Activated CD4-positive, alpha-beta T cell treated with anti-CD3 and anti-CD28 coated beads, Interleukin-2, amount 10 ng/mL, durations not matched to agents 7 days and 5 days (primary cell): Measurements from ENCODE around the gene ZNF200. TPM values are rescaled to one million over a fixed set of nuclear protein-coding genes. Genes with fewer than 3 reads are reported as not detected.

Experiments
- CTCF ChIA-PET: fragments of 350-600 bp; sonication (Branson Sonifier 250); formaldehyde crosslinking; loops from one replicate; lab custom pipeline; 2021; ENCODE audit warnings: antibody characterized with exemption; lab: Charles Lee
- POLR2A ChIA-PET: fragments of 350-600 bp; sonication (Branson Sonifier 250); formaldehyde crosslinking; loops from one replicate; lab custom pipeline; 2021; ENCODE audit warnings: antibody characterized with exemption; lab: Charles Lee
- DNase-seq: peaks from one replicate; pipeline ENCODE4 v3.0.0-alpha.2; 2020
- H3K27ac Mint-ChIP-seq: one replicate; pipeline ENCODE4 v1.8.0; 2021; ENCODE audit warnings: mild to moderate bottlenecking, moderate library complexity, mixed read lengths
- H3K27me3 Mint-ChIP-seq: one replicate; pipeline ENCODE4 v1.8.0; 2021; ENCODE audit warnings: mixed read lengths
- H3K36me3 Mint-ChIP-seq: one replicate; pipeline ENCODE4 v1.8.0; 2021; ENCODE audit warnings: low read depth, mixed read lengths
- H3K4me1 Mint-ChIP-seq: one replicate; pipeline ENCODE4 v1.8.0; 2021; ENCODE audit warnings: mixed read lengths
- H3K4me3 Mint-ChIP-seq: one replicate; pipeline ENCODE4 v1.8.0; 2021; ENCODE audit warnings: mild to moderate bottlenecking, moderate library complexity, mixed read lengths
- H3K9me3 Mint-ChIP-seq: one replicate; pipeline ENCODE4 v1.8.0; 2021; ENCODE audit warnings: mixed read lengths
- total RNA-seq, 2 experiments: library from RNA; stranded (reverse); gene quantifications; one replicate each; pipeline ENCODE4 v1.2.3, GENCODE V29; 2021

The ZNF200 gene
- total RNA-seq, 2 experiments from 2014 or later = 11.7 to 12.1 TPM

DNA sequence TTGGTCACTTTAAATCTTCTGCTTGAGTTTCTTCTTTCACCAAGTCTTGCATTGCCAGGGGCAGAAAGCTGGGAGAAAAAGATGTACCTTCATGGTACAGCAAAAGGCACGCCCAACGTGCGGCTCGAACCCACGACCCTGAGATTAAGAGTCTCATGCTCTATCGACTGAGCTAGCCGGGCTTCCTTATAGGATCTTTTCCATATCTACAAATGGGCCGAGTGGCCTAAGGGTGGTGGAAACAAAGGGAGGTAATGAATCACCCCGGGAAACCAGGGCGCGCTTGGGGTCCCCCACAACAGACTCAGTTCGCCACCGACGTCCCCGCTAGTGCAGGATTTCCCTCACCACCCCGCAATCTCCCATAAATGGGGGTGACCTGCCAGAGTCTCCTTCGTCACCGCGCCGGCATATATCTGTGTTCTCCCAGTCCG is 54.5 kb downstream of the ZNF200 start:
- no peak overlapping the region for H3K27ac Mint-ChIP-seq
- DNase-seq = no peak
- ChIA-PET CTCF (no interaction called here), POLR2A (no interaction called here)
- H3K27me3 Mint-ChIP-seq = peaks cover 84% of the 10 kb centered on the region
- H3K4me3 Mint-ChIP-seq = no peak overlapping the region
- peaks cover 17% of the 10 kb centered on the region for H3K4me1 Mint-ChIP-seq
- H3K36me3 Mint-ChIP-seq = peaks cover 10% of the 10 kb centered on the region
- peaks cover 9% of the 10 kb centered on the region for H3K9me3 Mint-ChIP-seq

DNA sequence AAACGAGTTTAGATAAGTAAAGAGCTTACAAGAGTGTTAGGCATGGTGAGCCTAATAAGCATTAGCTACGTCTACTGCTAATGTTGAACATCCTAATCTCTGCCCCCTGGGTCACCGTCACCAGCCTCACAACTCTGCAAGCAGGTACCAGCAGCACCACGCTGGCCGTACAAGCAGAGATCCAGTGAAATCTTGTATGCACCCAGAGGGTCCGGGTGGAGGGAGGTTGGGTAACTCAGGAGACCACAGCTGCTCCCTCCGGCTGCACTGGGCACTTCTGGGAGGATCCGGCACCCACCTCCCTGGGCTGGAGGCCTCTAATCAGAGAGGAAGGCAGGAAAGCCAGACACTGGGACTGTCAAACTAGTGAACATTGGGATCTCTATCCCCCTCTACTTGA is 55.3 kb downstream of the ZNF200 start:
- no peak for DNase-seq
- Mint-ChIP-seq H3K27ac (no peak overlapping the region), H3K9me3 (peaks cover 8% of the 10 kb centered on the region), H3K36me3 (peaks cover 10% of the 10 kb centered on the region), H3K4me1 (peaks cover 17% of the 10 kb centered on the region), H3K27me3 (peaks cover 89% of the 10 kb centered on the region), H3K4me3 (no peak overlapping the region)
- CTCF ChIA-PET = interaction anchor here (0.6 kb wide), 1 partner anchor 362 kb away, joined by 3 read pairs; no protein-coding TSS in a partner anchor
- POLR2A ChIA-PET = no interaction called here

DNA sequence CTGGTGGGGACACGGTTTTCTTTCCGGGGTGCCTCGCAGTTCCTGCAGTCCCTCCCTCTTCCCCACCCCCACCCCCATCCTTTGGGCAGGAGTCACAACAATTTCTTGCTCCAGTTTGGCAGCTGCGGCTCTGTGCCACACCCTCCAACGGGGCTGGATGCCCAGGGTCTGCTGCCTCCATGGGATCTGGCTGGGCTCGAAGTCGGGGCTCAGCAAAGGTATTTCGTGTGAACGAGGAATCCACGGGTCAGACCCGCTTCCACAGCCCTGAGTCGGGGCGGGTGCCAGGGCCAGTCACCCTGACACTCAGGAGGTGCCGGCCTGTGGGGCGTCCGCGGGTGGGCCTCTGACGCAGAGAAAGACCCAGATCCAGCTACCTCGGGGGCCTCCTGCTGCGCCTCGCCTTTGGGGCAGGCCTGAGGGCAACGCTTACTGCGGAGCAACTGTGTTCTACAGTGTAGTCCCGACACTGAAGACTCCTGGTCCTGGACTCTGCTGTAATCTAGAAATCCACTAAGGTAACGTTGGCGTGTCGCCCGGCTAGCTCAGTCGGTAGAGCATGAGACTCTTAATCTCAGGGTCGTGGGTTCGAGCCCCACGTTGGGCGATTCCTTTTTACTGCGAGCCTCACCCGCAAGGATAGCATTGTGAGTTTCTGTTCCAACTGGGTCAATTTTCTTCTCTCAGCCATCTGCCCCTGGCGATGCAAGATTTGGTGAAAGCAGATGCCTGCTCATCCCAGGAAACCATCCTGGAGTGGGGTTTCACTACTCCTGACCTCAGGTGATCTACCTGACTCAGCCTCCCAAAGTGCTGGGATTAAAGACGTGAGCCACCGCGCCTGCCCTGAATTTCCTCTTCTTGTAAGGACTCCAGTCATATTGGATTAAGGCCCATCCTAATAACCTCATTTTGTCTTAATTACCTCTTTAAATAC is 59.5 kb downstream of the ZNF200 start:
- DNase-seq = no peak
- Mint-ChIP-seq H3K4me1 (peaks cover 29% of the 10 kb centered on the region), H3K4me3 (no peak overlapping the region), H3K9me3 (no peaks in the 10 kb centered on the region), H3K27me3 (peaks cover 82% of the 10 kb centered on the region), H3K27ac (no peak overlapping the region), H3K36me3 (peaks cover 4% of the 10 kb centered on the region)
- CTCF ChIA-PET = interaction anchor here (1.0 kb wide), 1 partner anchor 122 kb away, joined by 3 read pairs; no protein-coding TSS in a partner anchor
- POLR2A ChIA-PET = no interaction called here

DNA sequence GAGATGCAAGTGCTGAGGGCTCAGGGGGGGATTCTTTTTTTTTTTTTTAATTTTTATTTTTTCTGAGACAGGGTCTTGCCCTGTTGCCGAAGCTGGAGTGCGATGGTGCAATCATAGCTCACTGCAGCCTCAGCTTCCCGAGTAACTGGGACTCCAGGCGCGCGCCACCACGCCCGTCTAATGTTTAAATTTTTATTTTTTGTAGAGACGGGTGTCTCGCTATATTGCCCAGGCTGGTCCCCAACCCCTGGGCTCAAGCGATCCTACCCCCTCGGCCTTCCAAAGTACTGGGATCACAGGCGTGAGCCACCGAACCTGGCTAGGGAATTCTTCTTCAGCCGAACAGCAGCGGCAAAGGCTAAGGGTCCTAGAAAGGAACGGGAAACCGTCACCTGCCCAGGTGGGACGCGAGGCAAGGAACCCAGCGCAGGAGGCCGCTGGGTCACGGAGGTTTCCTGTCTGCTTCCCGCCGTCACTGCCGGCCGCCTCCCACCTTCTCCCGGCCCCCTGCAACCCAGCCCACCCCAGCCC is 60.3 kb downstream of the ZNF200 start:
- Mint-ChIP-seq H3K4me3 (no peak overlapping the region), H3K36me3 (peaks cover 4% of the 10 kb centered on the region), H3K9me3 (no peaks in the 10 kb centered on the region), H3K27me3 (peaks cover 81% of the 10 kb centered on the region), H3K4me1 (peaks cover 29% of the 10 kb centered on the region), H3K27ac (no peak overlapping the region)
- ChIA-PET POLR2A (no interaction called here), CTCF (interaction anchor here (0.7 to 2.7 kb wide), 4 partner anchors 43 to 290 kb away, joined by 3 to 9 read pairs (median 5); partner anchors contain the start of gene ZNF200)
- no peak for DNase-seq

DNA sequence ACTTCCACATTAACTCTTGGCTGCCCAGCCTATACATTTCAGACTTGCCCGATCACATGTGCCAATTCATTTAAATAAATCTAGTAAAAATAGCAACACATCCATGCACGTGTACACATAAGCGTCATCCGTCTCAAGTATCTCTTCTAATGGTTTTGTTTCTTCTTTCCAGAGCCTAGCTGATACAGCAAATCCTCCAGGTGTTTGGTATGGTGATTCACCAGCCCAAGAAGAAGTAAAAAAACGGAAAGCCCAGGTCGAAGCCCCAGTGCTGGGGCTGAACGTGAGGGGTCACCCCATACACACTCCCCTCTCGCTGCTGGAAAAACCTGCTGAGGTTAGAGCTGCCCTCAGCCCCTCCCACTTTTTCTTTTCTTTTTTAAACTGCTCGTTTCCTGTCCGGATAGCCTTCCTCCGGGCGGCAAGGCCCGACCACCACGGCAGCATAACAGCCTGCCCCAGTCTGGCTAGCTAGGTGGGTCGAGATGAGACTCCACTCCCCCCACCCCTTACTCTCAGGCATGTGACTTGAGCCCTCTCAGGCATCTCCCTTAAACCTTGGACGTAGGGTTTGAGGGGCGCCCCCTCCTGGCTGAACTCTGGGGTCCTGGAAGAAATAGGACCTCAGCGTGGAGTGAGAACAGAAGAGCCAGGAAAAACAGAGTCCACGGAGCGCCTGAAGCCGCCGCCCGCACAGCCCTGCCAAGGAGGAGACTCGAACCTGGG is 60.9 kb downstream of the ZNF200 start:
- no peak for DNase-seq
- Mint-ChIP-seq H3K9me3 (no peaks in the 10 kb centered on the region), H3K4me1 (peaks cover 29% of the 10 kb centered on the region), H3K4me3 (peak overlapping the region; percentile 26), H3K27me3 (peaks cover 81% of the 10 kb centered on the region), H3K27ac (no peak overlapping the region), H3K36me3 (peaks cover 4% of the 10 kb centered on the region)
- POLR2A ChIA-PET = no interaction called here
- CTCF ChIA-PET = interaction anchor here (0.7 to 2.7 kb wide), 7 partner anchors 9 to 291 kb away, joined by 3 to 9 read pairs (median 3); partner anchors contain the start of genes TNFRSF12A and ZNF200

Other genes with a start within 250 kb of the ZNF200 start
- not detected for gene CLDN9, start 222.2 kb downstream of the ZNF200 start, total RNA-seq
- not detected for gene CLDN6, start 217.0 kb downstream of the ZNF200 start, total RNA-seq
- 1 to 10 TPM; 1.8 to 2.1 TPM for gene TNFRSF12A, start 214.8 kb downstream of the ZNF200 start, total RNA-seq
- gene HCFC1R1, start 211.2 kb downstream of the ZNF200 start, total RNA-seq = 10 to 100 TPM; 38.3 to 44.1 TPM
- gene THOC6, start 211.1 kb downstream of the ZNF200 start, total RNA-seq = 10 to 100 TPM; 49.5 to 58.4 TPM
- gene BICDL2, start 198.2 kb downstream of the ZNF200 start, total RNA-seq = under 1 TPM; 0.20 to 0.23 TPM
- gene MMP25, start 188.6 kb downstream of the ZNF200 start, total RNA-seq = 10 to 100 TPM; 18.1 to 19.8 TPM
- 1,000 to 10,000 TPM; 2,973 to 3,212 TPM for gene IL32, start 169.5 kb downstream of the ZNF200 start, total RNA-seq
- under 1 TPM; 0.29 to 0.35 TPM for gene ZSCAN10, start 135.9 kb downstream of the ZNF200 start, total RNA-seq
- gene ZNF205, start 122.6 kb downstream of the ZNF200 start, total RNA-seq = not detected
- gene ZNF213, start 100.1 kb downstream of the ZNF200 start, total RNA-seq = 10 to 100 TPM in 1 of 2 experiments, 1 to 10 TPM in 1; 9.9 to 11.1 TPM
- gene OR1F1, start 47.0 kb downstream of the ZNF200 start, total RNA-seq = not detected
- under 1 TPM in 1 of 2 experiments, not detected in 1; 0.10 TPM for gene MEFV, start 21.5 kb upstream of the ZNF200 start, total RNA-seq
- gene ZNF263, start 48.3 kb upstream of the ZNF200 start, total RNA-seq = 10 to 100 TPM; 25.7 to 25.9 TPM
- 1 to 10 TPM; 3.6 to 5.1 TPM for gene TIGD7, start 70.3 kb upstream of the ZNF200 start, total RNA-seq
- gene ZNF75A, start 70.3 kb upstream of the ZNF200 start, total RNA-seq = 10 to 100 TPM; 42.7 to 43.8 TPM
- not detected for gene OR2C1, start 120.7 kb upstream of the ZNF200 start, total RNA-seq
- gene ZSCAN32, start 165.8 kb upstream of the ZNF200 start, total RNA-seq = 10 to 100 TPM; 19.5 to 21.4 TPM
- 10 to 100 TPM; 11.4 to 12.7 TPM for gene ZNF174, start 166.1 kb upstream of the ZNF200 start, total RNA-seq
- gene ZNF597, start 208.3 kb upstream of the ZNF200 start, total RNA-seq = 1 to 10 TPM; 2.5 to 2.7 TPM
- gene NAA60, start 208.5 kb upstream of the ZNF200 start, total RNA-seq = 10 to 100 TPM; 42.6 to 59.1 TPM